ENCODE measurements around the gene RPL18.

The RPL18 gene

GRCh38 chr19:48664476-48664875, 45.5 kb upstream of the RPL18 start:
- ChIA-PET CTCF (interaction anchor here (0.6 to 1.8 kb wide), 3 partner anchors 12 to 560 kb away, joined by 3 to 5 read pairs (median 5); no protein-coding TSS in a partner anchor), POLR2A (no interaction called here)
- no peaks in the 10 kb centered on the region for H3K36me3 ChIP-seq (ENCODE audit: control insufficient read depth in 2 of 2, insufficient read depth in 1 of 2, low read length in 2 of 2)
- TF ChIP-seq SP7 (tag by site-specific recombination; IDR thresholded peaks at IDR 0.05) (no peak), ZNF404 (tag by site-specific recombination; IDR thresholded peaks at IDR 0.05) (no peak), RBAK (tag by site-specific recombination; IDR thresholded peaks at IDR 0.05) (no peak), ZNF121 (tag by site-specific recombination; IDR thresholded peaks at IDR 0.05) (no peak), BCL11B (tag by site-specific recombination; IDR thresholded peaks at IDR 0.05; ENCODE audit: low read depth) (no peak), HOXD13 (CRISPR knock-in tag; IDR thresholded peaks at IDR 0.05; ENCODE audit: borderline replicate concordance) (no peak), PATZ1 (tag by site-specific recombination; IDR thresholded peaks at IDR 0.05) (no peak), ZSCAN30 (tag by site-specific recombination; IDR thresholded peaks at IDR 0.05) (no peak), ZNF610 (tag by site-specific recombination; IDR thresholded peaks at IDR 0.05; ENCODE audit: borderline replicate concordance) (no peak), ZNF473 (tag by site-specific recombination; IDR thresholded peaks at IDR 0.05) (no peak), ZNF211 (tag by site-specific recombination; IDR thresholded peaks at IDR 0.05; ENCODE audit: low read depth) (no peak), ZNF521 (tag by site-specific recombination; IDR thresholded peaks at IDR 0.05) (no peak), KLF8 (tag by site-specific recombination; IDR thresholded peaks at IDR 0.05) (no peak), ZNF132 (tag by site-specific recombination; IDR thresholded peaks at IDR 0.05; ENCODE audit: borderline replicate concordance) (no peak), ZNF707 (tag by site-specific recombination; IDR thresholded peaks at IDR 0.05) (no peak), KLF9 (tag by site-specific recombination; IDR thresholded peaks at IDR 0.05; ENCODE audit: low read depth) (no peak)
- H3K4me3 ChIP-seq (ENCODE audit: low read depth, low read length), result no peak overlapping the region
- H3K27ac ChIP-seq (ENCODE audit: extremely low read depth, low read depth, low read length), result no peak overlapping the region
- no peaks in the 10 kb centered on the region for H3K4me1 ChIP-seq (ENCODE audit: control insufficient read depth, insufficient read depth, low read length)
- no peaks in the 10 kb centered on the region for H3K9me3 ChIP-seq (ENCODE audit: control insufficient read depth, insufficient read depth, low read depth, low read length)

GRCh38 chr19:48663667-48664066, 44.7 kb upstream of the RPL18 start:
- POLR2A ChIA-PET, result interaction anchor here (0.7 kb wide), 1 partner anchor 18 kb away, joined by 3 read pairs; the partner anchor contains the start of gene CA11
- H3K9me3 ChIP-seq (ENCODE audit: control insufficient read depth, insufficient read depth, low read depth, low read length), result no peaks in the 10 kb centered on the region
- no peak overlapping the region for H3K4me3 ChIP-seq (ENCODE audit: low read depth, low read length)
- CTCF ChIA-PET, result interaction anchor here (1.4 to 1.8 kb wide), 2 partner anchors 12 to 49 kb away, joined by 3 to 5 read pairs; no protein-coding TSS in a partner anchor
- H3K27ac ChIP-seq (ENCODE audit: extremely low read depth, low read depth, low read length), result no peak overlapping the region
- H3K36me3 ChIP-seq (ENCODE audit: control insufficient read depth in 2 of 2, insufficient read depth in 1 of 2, low read length in 2 of 2), result no peaks in the 10 kb centered on the region
- no peaks in the 10 kb centered on the region for H3K4me1 ChIP-seq (ENCODE audit: control insufficient read depth, insufficient read depth, low read length)
- TF ChIP-seq ZNF404 (tag by site-specific recombination; IDR thresholded peaks at IDR 0.05), result no peak
- TF ChIP-seq HIC1 (tag by site-specific recombination; IDR thresholded peaks at IDR 0.05), result no peak
- no peak for TF ChIP-seq IKZF3 (tag by site-specific recombination; IDR thresholded peaks at IDR 0.05)
- no peak for TF ChIP-seq ZBTB10 (tag by site-specific recombination; IDR thresholded peaks at IDR 0.05)
- no peak for TF ChIP-seq ZNF777 (tag by site-specific recombination; IDR thresholded peaks at IDR 0.05; ENCODE audit: borderline replicate concordance)
- no peak for TF ChIP-seq ZBTB1 (tag by site-specific recombination; IDR thresholded peaks at IDR 0.05)
- no peak for TF ChIP-seq ZNF776 (tag by site-specific recombination; IDR thresholded peaks at IDR 0.05; ENCODE audit: borderline replicate concordance)
- no peak for TF ChIP-seq BCL11A (tag by site-specific recombination; IDR thresholded peaks at IDR 0.05; ENCODE audit: low read depth)
- TF ChIP-seq ZNF16 (tag by site-specific recombination; IDR thresholded peaks at IDR 0.05; ENCODE audit: low read depth), result no peak
- no peak for TF ChIP-seq ZNF169 (tag by site-specific recombination; IDR thresholded peaks at IDR 0.05)
- TF ChIP-seq ZNF747 (tag by site-specific recombination; IDR thresholded peaks at IDR 0.05), result no peak
- TF ChIP-seq MEIS1 (CRISPR knock-in tag; IDR thresholded peaks at IDR 0.05; ENCODE audit: borderline replicate concordance), result no peak
- TF ChIP-seq ZFP69B (tag by site-specific recombination; IDR thresholded peaks at IDR 0.05), result no peak
- TF ChIP-seq GLI4 (tag by site-specific recombination; IDR thresholded peaks at IDR 0.05), result no peak
- TF ChIP-seq ZNF585B (tag by site-specific recombination; IDR thresholded peaks at IDR 0.05), result no peak
- TF ChIP-seq ZNF621 (tag by site-specific recombination; IDR thresholded peaks at IDR 0.05), result no peak
- no peak for TF ChIP-seq ZNF580 (tag by site-specific recombination; IDR thresholded peaks at IDR 0.05)

All from HEK293 (cell line).